DMS153 (cell line): ENCODE data around the gene EML5.

Experiments
- DNase-seq: peaks from one replicate; lab custom pipeline; 2025; lab: John Stamatoyannopoulos, UW

The EML5 gene

GRCh38 chr14:88707088-88707487 is 85.7 kb downstream of the EML5 start:
- no peak for DNase-seq

- no peak for DNase-seq
Measured at GRCh38 chr14:88706425-88706824, 86.3 kb downstream of the EML5 start.

- no peak for DNase-seq
Measured at GRCh38 chr14:88698651-88699050, 94.1 kb downstream of the EML5 start.

- DNase-seq: no peak
Measured at GRCh38 chr14:88695870-88696269, 96.9 kb downstream of the EML5 start.

GRCh38 chr14:88688386-88688785 is 104.4 kb downstream of the EML5 start:
- no peak for DNase-seq

GRCh38 chr14:88683119-88683518 is 109.6 kb downstream of the EML5 start:
- DNase-seq: no peak

GRCh38 chr14:88682495-88683114 is 110.1 kb downstream of the EML5 start:
- no peak for DNase-seq

- no peak for DNase-seq
Measured at GRCh38 chr14:88681755-88682494, 110.8 kb downstream of the EML5 start.

- DNase-seq: no peak
Measured at GRCh38 chr14:88669346-88669745, 123.4 kb downstream of the EML5 start.

- no peak for DNase-seq
Measured at GRCh38 chr14:88668448-88669116, 124.2 kb downstream of the EML5 start.

- DNase-seq: peak; percentile 65
Measured at GRCh38 chr14:88667555-88668273, 125.0 kb downstream of the EML5 start.

GRCh38 chr14:88660056-88660455 is 132.7 kb downstream of the EML5 start:
- DNase-seq: no peak

- DNase-seq: no peak
Measured at GRCh38 chr14:88639221-88639620, 153.5 kb downstream of the EML5 start.

GRCh38 chr14:88632512-88632911 is 160.2 kb downstream of the EML5 start:
- no peak for DNase-seq

GRCh38 chr14:88631091-88631490 is 161.7 kb downstream of the EML5 start:
- DNase-seq: no peak

GRCh38 chr14:88630565-88630964 is 162.2 kb downstream of the EML5 start:
- DNase-seq: no peak

- DNase-seq: no peak
Measured at GRCh38 chr14:88628462-88628861, 164.3 kb downstream of the EML5 start.

- no peak for DNase-seq
Measured at GRCh38 chr14:88628033-88628432, 164.7 kb downstream of the EML5 start.

- DNase-seq: no peak
Measured at GRCh38 chr14:88625671-88626070, 167.1 kb downstream of the EML5 start.

- no peak for DNase-seq
Measured at GRCh38 chr14:88621100-88621499, 171.7 kb downstream of the EML5 start.

GRCh38 chr14:88618476-88618875 is 174.3 kb downstream of the EML5 start:
- DNase-seq: no peak

GRCh38 chr14:88617479-88617878 is 175.3 kb downstream of the EML5 start:
- no peak for DNase-seq

- no peak for DNase-seq
Measured at GRCh38 chr14:88616697-88617096, 176.1 kb downstream of the EML5 start.
